Esophagus muscularis mucosa (tissue), 4 donors: ENCODE data around the gene MYO7B. TPM values are rescaled to one million over a fixed set of nuclear protein-coding genes. Genes with fewer than 3 reads are reported as not detected.

ENCODE experiments used
- DNase-seq: peaks from one replicate; pipeline ENCODE4 v3.0.0-alpha.2; 2017; ENCODE audit errors: extremely low spot score
- H3K27ac ChIP-seq, 4 donors: fragments of 200-600 bp; sonication (generic); replicated peaks in 1 of 4; 1 replicate in 3 of 4; 2 replicates in 1 of 4; pipeline ENCODE4 v1.5.1; 2016 to 2019; ENCODE audit warnings: mild to moderate bottlenecking in 1 of 4
- H3K27me3 ChIP-seq, 4 donors: fragments of 200-600 bp; sonication (generic); one replicate each; pipeline versions ENCODE4 v1.5.1 to v1.6.0; 2016 to 2019
- H3K36me3 ChIP-seq, 4 donors: fragments of 200-600 bp; sonication (generic); one replicate each; pipeline ENCODE4 v1.5.1; 2016 to 2019
- H3K4me1 ChIP-seq, 4 donors: fragments of 200-600 bp; sonication (generic); one replicate each; pipeline ENCODE4 v1.5.1; 2016 to 2019
- H3K4me3 ChIP-seq, 4 donors: fragments of 200-600 bp; sonication (generic); 1 replicate in 2 of 4; 2 replicates in 2 of 4; pipeline ENCODE4 v1.5.1; 2016 to 2019; ENCODE audit warnings: mild to moderate bottlenecking in 4 of 4, moderate library complexity in 1 of 4
- H3K9me3 ChIP-seq, 4 donors: fragments of 200-600 bp; sonication (generic); 1 replicate in 3 of 4; 2 replicates in 1 of 4; pipeline ENCODE4 v1.5.1; 2016 to 2019
- EP300 ChIP-seq: sonication (generic); formaldehyde crosslinking; IDR thresholded peaks from one replicate; pipeline ENCODE4 v1.6.1; 2017; ENCODE audit warnings: antibody characterized with exemption
- POLR2A ChIP-seq: fragments of 450-650 bp; IDR thresholded peaks from one replicate; pipeline ENCODE4 v1.6.1; 2017; ENCODE audit warnings: antibody characterized with exemption, moderate library complexity, mild to moderate bottlenecking, low read depth
- POLR2AphosphoS5 ChIP-seq, 2 donors: sonication (generic); formaldehyde crosslinking; IDR thresholded peaks; one replicate each; pipeline ENCODE4 v1.6.1; 2017; ENCODE audit warnings: antibody characterized with exemption in 2 of 2
- WGBS: methylation state at CpG from one replicate; pipeline ENCODE4 v1.1.5; 2018; 5-methylcytosine and 5-hydroxymethylcytosine counted together
- intact Hi-C: fragments of 100-400 bp; cut with DNase I; formaldehyde crosslinking; loops from one replicate; pipeline ENCODE4 v1.15.1; 2023
- total RNA-seq, 4 donors: library from RNA; depleted of rRNA; stranded (reverse); fragments of >200 nt; gene quantifications; one replicate each; pipeline versions ENCODE4 v1.1.0 to v1.2.1, GENCODE V29; 2016
- TF ChIP-seq, protein P1 (sequence below), 3 experiments: fragments of 200-600 bp in 2 of 3; fragments of 450-650 bp in 1 of 3; sonication (generic) in 2 of 3; IDR thresholded peaks; one replicate each; pipeline ENCODE4 v1.5.1; 2017 to 2019; ENCODE audit warnings: antibody characterized with exemption in 3 of 3, mild to moderate bottlenecking in 2 of 3, moderate library complexity in 1 of 3

The MYO7B gene
- total RNA-seq, 4 donors from 2014 or later: 0.19 to 0.98 (median 0.33) TPM; not detected in 1

GRCh38 chr2:127558911-127559310 lies 23.4 kb downstream of the MYO7B start:
- no peak overlapping the region for H3K4me3 ChIP-seq
- no peaks in the 10 kb centered on the region for H3K36me3 ChIP-seq
- 89% methylated on average over 7 of the region's 8 CpGs for WGBS
- no peak for DNase-seq
- no peak overlapping the region for H3K27ac ChIP-seq
- no peaks in the 10 kb centered on the region for H3K27me3 ChIP-seq
- H3K9me3 ChIP-seq: peaks cover 0 to 8% (median 2%) of the 10 kb centered on the region in 4 donors
- H3K4me1 ChIP-seq: no peaks in the 10 kb centered on the region
- intact Hi-C loops: no loop called here
- TF ChIP-seq EP300: no peak
- no peak for TF ChIP-seq POLR2A
- TF ChIP-seq, protein P1, sequence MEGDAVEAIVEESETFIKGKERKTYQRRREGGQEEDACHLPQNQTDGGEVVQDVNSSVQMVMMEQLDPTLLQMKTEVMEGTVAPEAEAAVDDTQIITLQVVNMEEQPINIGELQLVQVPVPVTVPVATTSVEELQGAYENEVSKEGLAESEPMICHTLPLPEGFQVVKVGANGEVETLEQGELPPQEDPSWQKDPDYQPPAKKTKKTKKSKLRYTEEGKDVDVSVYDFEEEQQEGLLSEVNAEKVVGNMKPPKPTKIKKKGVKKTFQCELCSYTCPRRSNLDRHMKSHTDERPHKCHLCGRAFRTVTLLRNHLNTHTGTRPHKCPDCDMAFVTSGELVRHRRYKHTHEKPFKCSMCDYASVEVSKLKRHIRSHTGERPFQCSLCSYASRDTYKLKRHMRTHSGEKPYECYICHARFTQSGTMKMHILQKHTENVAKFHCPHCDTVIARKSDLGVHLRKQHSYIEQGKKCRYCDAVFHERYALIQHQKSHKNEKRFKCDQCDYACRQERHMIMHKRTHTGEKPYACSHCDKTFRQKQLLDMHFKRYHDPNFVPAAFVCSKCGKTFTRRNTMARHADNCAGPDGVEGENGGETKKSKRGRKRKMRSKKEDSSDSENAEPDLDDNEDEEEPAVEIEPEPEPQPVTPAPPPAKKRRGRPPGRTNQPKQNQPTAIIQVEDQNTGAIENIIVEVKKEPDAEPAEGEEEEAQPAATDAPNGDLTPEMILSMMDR (IDR thresholded peaks at IDR 0.05): no peak
- TF ChIP-seq POLR2AphosphoS5 (IDR thresholded peaks at IDR 0.05): no peak

- Histone ChIP-seq H3K27me3 (no peaks in the 10 kb centered on the region), H3K4me1 (no peaks in the 10 kb centered on the region), H3K4me3 (no peak overlapping the region), H3K36me3 (no peaks in the 10 kb centered on the region), H3K27ac (no peak overlapping the region), H3K9me3 (peaks cover 0 to 8% (median 2%) of the 10 kb centered on the region in 4 donors)
- intact Hi-C loops: no loop called here
- DNase-seq: no peak
- no peak for TF ChIP-seq POLR2A
- no peak for TF ChIP-seq EP300
- TF ChIP-seq, protein P1 (IDR thresholded peaks at IDR 0.05): no peak
- no peak for TF ChIP-seq POLR2AphosphoS5 (IDR thresholded peaks at IDR 0.05)
- WGBS: 77% methylated on average over 5 of the region's 5 CpGs
Measured at GRCh38 chr2:127559454-127559853, 24.0 kb downstream of the MYO7B start.

DNA sequence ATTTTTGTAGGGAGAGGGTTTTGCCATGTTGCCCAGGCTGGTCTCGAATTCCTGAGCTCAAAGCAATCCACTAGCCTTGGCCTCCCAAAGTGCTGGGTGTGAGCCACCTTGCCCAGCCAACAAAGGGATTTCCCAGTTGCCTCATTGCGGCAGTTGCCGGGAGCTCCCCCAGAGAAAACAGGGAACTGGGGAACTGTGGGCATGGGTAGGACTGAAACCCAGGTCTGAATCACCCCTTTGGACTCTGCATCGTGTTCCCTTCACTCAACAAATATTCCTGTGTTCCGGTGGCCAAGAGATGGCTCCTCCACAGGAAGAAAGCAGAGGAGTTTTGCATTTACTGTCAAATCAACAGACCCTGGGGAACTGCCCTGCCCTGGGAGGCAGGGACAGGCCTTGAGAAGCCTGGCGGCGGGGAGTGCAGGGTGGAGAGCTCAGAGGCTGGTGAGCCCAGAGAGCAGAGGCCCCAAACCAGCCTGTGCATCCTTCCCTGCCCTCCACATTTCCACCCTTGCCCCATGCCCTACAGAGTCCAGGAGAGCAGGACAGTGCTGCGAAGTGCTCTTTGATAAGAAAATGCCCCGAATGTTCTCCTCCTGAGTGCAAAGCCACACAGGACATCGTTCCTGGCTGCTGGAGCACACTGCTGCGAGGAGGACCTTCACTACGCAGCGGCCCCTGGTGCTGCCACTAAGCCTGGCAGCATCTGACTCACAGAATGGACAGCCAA lies 24.9 kb downstream of the MYO7B start:
- no peak for DNase-seq
- TF ChIP-seq POLR2AphosphoS5 (IDR thresholded peaks at IDR 0.05): no peak
- no peak for TF ChIP-seq POLR2A
- TF ChIP-seq, protein P1 (IDR thresholded peaks at IDR 0.05): no peak
- TF ChIP-seq EP300: no peak
- Histone ChIP-seq H3K4me1 (no peaks in the 10 kb centered on the region), H3K9me3 (peaks cover 0 to 8% (median 2%) of the 10 kb centered on the region in 4 donors), H3K36me3 (no peaks in the 10 kb centered on the region), H3K27ac (no peak overlapping the region), H3K27me3 (no peaks in the 10 kb centered on the region), H3K4me3 (no peak overlapping the region)
- intact Hi-C loops: no loop called here
- 75% methylated on average over 13 of the region's 13 CpGs for WGBS

DNA sequence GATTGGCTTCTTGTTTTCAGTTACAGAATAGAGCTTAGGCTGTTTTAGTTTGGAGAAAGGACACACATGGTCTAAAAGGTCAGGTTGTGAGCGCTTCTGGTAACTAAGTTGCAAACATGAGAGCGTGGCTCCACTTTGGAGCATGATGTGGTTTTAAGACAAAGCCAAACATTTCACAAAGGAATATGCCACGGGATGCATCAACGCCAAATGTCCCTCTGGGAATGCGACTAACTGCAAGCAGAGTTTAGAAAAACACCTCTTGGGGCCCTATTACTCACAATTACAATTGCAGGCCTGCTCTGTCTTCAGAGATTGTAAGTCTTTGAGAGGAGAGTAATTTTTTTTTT lies 25.4 kb downstream of the MYO7B start:
- Histone ChIP-seq H3K4me1 (no peaks in the 10 kb centered on the region), H3K9me3 (peaks cover 0 to 8% (median 2%) of the 10 kb centered on the region in 4 donors), H3K36me3 (no peaks in the 10 kb centered on the region), H3K27me3 (no peaks in the 10 kb centered on the region), H3K4me3 (no peak overlapping the region), H3K27ac (no peak overlapping the region)
- no peak for TF ChIP-seq POLR2AphosphoS5 (IDR thresholded peaks at IDR 0.05)
- TF ChIP-seq, protein P1 (IDR thresholded peaks at IDR 0.05): no peak
- TF ChIP-seq POLR2A: no peak
- TF ChIP-seq EP300: no peak
- intact Hi-C loops: no loop called here
- no peak for DNase-seq
- WGBS: 83% methylated on average over 5 of the region's 5 CpGs

DNA sequence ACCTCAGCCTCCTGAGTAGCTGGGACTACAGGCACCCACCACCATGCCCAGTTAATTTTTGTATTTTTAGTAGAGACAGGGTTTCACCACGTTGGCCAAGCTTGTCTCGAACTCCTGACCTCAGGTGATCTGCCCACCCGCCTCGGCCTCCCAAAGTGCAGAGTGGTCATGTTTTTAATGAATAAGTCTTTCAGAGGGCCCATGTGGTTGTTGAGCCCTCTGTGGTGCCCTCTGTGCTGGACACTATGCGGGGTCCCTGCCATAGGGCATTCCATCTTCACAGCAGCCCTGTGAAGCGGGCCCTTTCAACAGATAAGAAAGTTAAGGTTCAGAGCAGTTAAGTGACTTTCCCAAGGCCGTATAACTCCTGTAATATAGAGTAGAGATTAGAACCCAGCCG lies 25.9 kb downstream of the MYO7B start:
- H3K4me3 ChIP-seq: no peak overlapping the region
- no peak overlapping the region for H3K27ac ChIP-seq
- no peak for DNase-seq
- H3K36me3 ChIP-seq: no peaks in the 10 kb centered on the region
- WGBS: 100% methylated on average over 8 of the region's 8 CpGs
- TF ChIP-seq, protein P1 (IDR thresholded peaks at IDR 0.05): no peak
- peaks cover 0 to 4% (median 2%) of the 10 kb centered on the region in 4 donors for H3K9me3 ChIP-seq
- H3K27me3 ChIP-seq: no peaks in the 10 kb centered on the region
- H3K4me1 ChIP-seq: no peaks in the 10 kb centered on the region
- intact Hi-C loops: no loop called here
